ENCODE results near the gene MAN1A2. TPM values are rescaled to one million over a fixed set of nuclear protein-coding genes. Genes with fewer than 3 reads are reported as not detected.

MAN1A2 gene
- total RNA-seq, 1 experiment from 2014 or later: 21.1 TPM

- Histone ChIP-seq H3K79me2 (ENCODE audit: low read length) (no peaks in the 10 kb centered on the region), H3K4me1 (ENCODE audit: insufficient read depth, low read length) (peaks cover 7% of the 10 kb centered on the region), H3K4me3 (ENCODE audit: low read length) (no peak overlapping the region), H2AFZ (ENCODE audit: low read length) (no peak overlapping the region), H3K9me2 (replicated peaks; ENCODE audit: low read length) (no peaks in the 10 kb centered on the region), H3K9me3 (ENCODE audit: low read length) (no peaks in the 10 kb centered on the region), H3K27me3 (ENCODE audit: low read length) (no peaks in the 10 kb centered on the region), H3F3A (ENCODE audit: low read length, unreplicated experiment) (no peaks in the 10 kb centered on the region), H4K20me1 (ENCODE audit: low read length) (no peaks in the 10 kb centered on the region), H3K36me3 (ENCODE audit: low read depth, low read length) (no peaks in the 10 kb centered on the region), H3K9ac (ENCODE audit: low read length) (no peak overlapping the region), H3K27ac (ENCODE audit: low read length) (no peak overlapping the region), H3K4me2 (ENCODE audit: low read length) (no peak overlapping the region)
- TF ChIP-seq EZH2phosphoT487 (IDR thresholded peaks at IDR 0.05; ENCODE audit: borderline replicate concordance, low read length): no peak
- no peak for TF ChIP-seq EZH2 (IDR thresholded peaks at IDR 0.05; ENCODE audit: low read length, unreplicated experiment)
- TF ChIP-seq CTCF (conservative IDR thresholded peaks at IDR 0.05; ENCODE audit: low read depth, low read length): no peak
- ChIA-PET POLR2A (ENCODE audit: unreplicated experiment) (no interaction called here), CTCF (no interaction called here)
- DNase-seq (no peak), ATAC-seq (no peak)
- no TSS peak for BruUV-seq (replicated peaks)
- intact Hi-C loops (cut with micrococcal nuclease): no loop called here
Observed at GRCh38 chr1:117576236-117576635, 209.0 kb downstream of the MAN1A2 start.

GRCh38 chr1:117577191-117577885 lies 210.1 kb downstream of the MAN1A2 start:
- Histone ChIP-seq H3K9me2 (replicated peaks; ENCODE audit: low read length) (no peaks in the 10 kb centered on the region), H3K4me1 (ENCODE audit: insufficient read depth, low read length) (no peaks in the 10 kb centered on the region), H3K27me3 (ENCODE audit: low read length) (no peaks in the 10 kb centered on the region), H4K20me1 (ENCODE audit: low read length) (no peaks in the 10 kb centered on the region), H3K79me2 (ENCODE audit: low read length) (no peaks in the 10 kb centered on the region), H3F3A (ENCODE audit: low read length, unreplicated experiment) (no peaks in the 10 kb centered on the region), H2AFZ (ENCODE audit: low read length) (no peak overlapping the region), H3K4me2 (ENCODE audit: low read length) (no peak overlapping the region), H3K9me3 (ENCODE audit: low read length) (no peaks in the 10 kb centered on the region), H3K9ac (ENCODE audit: low read length) (no peak overlapping the region), H3K36me3 (ENCODE audit: low read depth, low read length) (no peaks in the 10 kb centered on the region), H3K27ac (ENCODE audit: low read length) (no peak overlapping the region), H3K4me3 (ENCODE audit: low read length) (no peak overlapping the region)
- ChIA-PET POLR2A (ENCODE audit: unreplicated experiment) (no interaction called here), CTCF (no interaction called here)
- no TSS peak for BruUV-seq (replicated peaks)
- intact Hi-C loops (cut with micrococcal nuclease): no loop called here
- no peak for ATAC-seq
- DNase-seq: no peak
- TF ChIP-seq CTCF (conservative IDR thresholded peaks at IDR 0.05; ENCODE audit: low read depth, low read length) (no peak), EZH2phosphoT487 (IDR thresholded peaks at IDR 0.05; ENCODE audit: borderline replicate concordance, low read length) (no peak), EZH2 (IDR thresholded peaks at IDR 0.05; ENCODE audit: low read length, unreplicated experiment) (no peak)

GRCh38 chr1:117578466-117578865 lies 211.2 kb downstream of the MAN1A2 start:
- no peaks in the 10 kb centered on the region for H3K9me3 ChIP-seq (ENCODE audit: low read length)
- BruUV-seq (replicated peaks): no TSS peak

More at GRCh38 chr1:117578466-117578865, 211.2 kb downstream of the MAN1A2 start:
- no peak overlapping the region for H3K4me2 ChIP-seq (ENCODE audit: low read length)
- no peak overlapping the region for H3K9ac ChIP-seq (ENCODE audit: low read length)
- H3K27ac ChIP-seq (ENCODE audit: low read length): no peak overlapping the region
- intact Hi-C loops (cut with micrococcal nuclease): no loop called here
- H3K27me3 ChIP-seq (ENCODE audit: low read length): no peaks in the 10 kb centered on the region
- H3K79me2 ChIP-seq (ENCODE audit: low read length): no peaks in the 10 kb centered on the region
- CTCF ChIA-PET: no interaction called here
- ATAC-seq (no peak), DNase-seq (no peak)
- H3K4me3 ChIP-seq (ENCODE audit: low read length): no peak overlapping the region
- TF ChIP-seq CTCF (conservative IDR thresholded peaks at IDR 0.05; ENCODE audit: low read depth, low read length): no peak
- TF ChIP-seq EZH2phosphoT487 (IDR thresholded peaks at IDR 0.05; ENCODE audit: borderline replicate concordance, low read length): no peak
- no peak for TF ChIP-seq EZH2 (IDR thresholded peaks at IDR 0.05; ENCODE audit: low read length, unreplicated experiment)
- H3F3A ChIP-seq (ENCODE audit: low read length, unreplicated experiment): no peaks in the 10 kb centered on the region
- H4K20me1 ChIP-seq (ENCODE audit: low read length): no peaks in the 10 kb centered on the region
- POLR2A ChIA-PET (ENCODE audit: unreplicated experiment): no interaction called here
- H2AFZ ChIP-seq (ENCODE audit: low read length): no peak overlapping the region
- no peaks in the 10 kb centered on the region for H3K36me3 ChIP-seq (ENCODE audit: low read depth, low read length)
- H3K9me2 ChIP-seq (replicated peaks; ENCODE audit: low read length): no peaks in the 10 kb centered on the region
- H3K4me1 ChIP-seq (ENCODE audit: insufficient read depth, low read length): no peaks in the 10 kb centered on the region
